GM23338 (cell line): ENCODE results near the gene AFTPH. TPM values are rescaled to one million over a fixed set of nuclear protein-coding genes. Genes with fewer than 3 reads are reported as not detected.

Experiments
- ATAC-seq: fragments of 200-7000 bp; cut with Tn5 transposase; 3 replicates; pipeline ENCODE4 v1.9.1; 2020
- DNase-seq: peaks from one replicate; pipeline ENCODE4 v3.0.0-alpha.2; 2015; ENCODE audit warnings: low spot score
- H2AFZ ChIP-seq: fragments of 200-600 bp; sonication (generic); 2 replicates; pipeline ENCODE4 v1.8.0; 2016; ENCODE audit warnings: antibody characterized with exemption, mild to moderate bottlenecking, moderate library complexity
- H3F3A ChIP-seq: fragments of 200-600 bp; sonication (generic); replicated peaks from 2 replicates; pipeline ENCODE4 v1.8.0; 2017; ENCODE audit warnings: antibody characterized with exemption, mixed run types, low read depth
- H3K27ac ChIP-seq: fragments of 200-600 bp; sonication (generic); 2 replicates; pipeline ENCODE4 v1.6.1; 2016; ENCODE audit warnings: low read depth
- H3K27me3 ChIP-seq: fragments of 200-600 bp; sonication (generic); 2 replicates; pipeline ENCODE4 v1.8.0; 2016; ENCODE audit warnings: mild to moderate bottlenecking, mixed run types, moderate library complexity; ENCODE audit not compliant: insufficient read depth
- H3K36me3 ChIP-seq: fragments of 200-600 bp; sonication (generic); 2 replicates; pipeline ENCODE4 v1.8.0; 2016; ENCODE audit warnings: mild to moderate bottlenecking; ENCODE audit not compliant: insufficient read depth
- H3K4me1 ChIP-seq: fragments of 200-600 bp; sonication (generic); 2 replicates; pipeline ENCODE4 v1.8.0; 2016; ENCODE audit warnings: mild to moderate bottlenecking, moderate library complexity; ENCODE audit not compliant: insufficient read depth
- H3K4me2 ChIP-seq: fragments of 200-600 bp; sonication (generic); 2 replicates; pipeline ENCODE4 v1.7.1; 2017; ENCODE audit warnings: mixed run types
- H3K4me3 ChIP-seq: fragments of 200-600 bp; sonication (generic); 2 replicates; pipeline ENCODE4 v1.6.1; 2016; ENCODE audit warnings: mixed run types
- H3K79me2 ChIP-seq: fragments of 200-600 bp; sonication (generic); replicated peaks from 2 replicates; pipeline ENCODE4 v1.8.0; 2017; ENCODE audit warnings: mild to moderate bottlenecking; ENCODE audit not compliant: insufficient read depth
- H3K9me2 ChIP-seq: fragments of 200-600 bp; sonication (generic); 2 replicates; pipeline ENCODE4 v1.8.0; 2017; ENCODE audit not compliant: insufficient read depth
- H4K20me1 ChIP-seq: fragments of 200-600 bp; sonication (generic); replicated peaks from 2 replicates; pipeline ENCODE4 v1.8.0; 2017; ENCODE audit warnings: mild to moderate bottlenecking; ENCODE audit not compliant: insufficient read depth
- H3K27ac Mint-ChIP-seq: 2 replicates; pipeline ENCODE4 v1.8.0; 2020; ENCODE audit warnings: inconsistent platforms, mild to moderate bottlenecking, moderate library complexity, mixed read lengths
- H3K27me3 Mint-ChIP-seq: 3 replicates; pipeline ENCODE4 v1.8.0; 2022; ENCODE audit warnings: low read depth, mild to moderate bottlenecking, moderate library complexity, mixed read lengths, inconsistent platforms; ENCODE audit not compliant: insufficient read depth, poor library complexity
- H3K36me3 Mint-ChIP-seq: 3 replicates; pipeline ENCODE4 v1.8.0; 2021; ENCODE audit warnings: low read depth, mild to moderate bottlenecking, inconsistent platforms, moderate library complexity, mixed read lengths
- H3K4me1 Mint-ChIP-seq: 3 replicates; pipeline ENCODE4 v1.8.0; 2020; ENCODE audit warnings: mild to moderate bottlenecking, inconsistent platforms, mixed read lengths
- H3K4me3 Mint-ChIP-seq: 3 replicates; pipeline ENCODE4 v1.8.0; 2021; ENCODE audit warnings: moderate library complexity, mild to moderate bottlenecking, inconsistent platforms, mixed read lengths
- H3K9me3 Mint-ChIP-seq: 3 replicates; pipeline ENCODE4 v1.8.0; 2020; ENCODE audit warnings: moderate library complexity, mild to moderate bottlenecking, inconsistent platforms, mixed read lengths
- CREB1 ChIP-seq: fragments of 250-450 bp; sonication (Bioruptor Pico); IDR thresholded peaks from 2 replicates; pipeline ENCODE4 v1.5.0; 2020; ENCODE audit warnings: low read depth, mild to moderate bottlenecking, moderate library complexity
- CTCF ChIP-seq, 2 experiments: fragments of 200-600 bp in 1 of 2; sonication (generic) in 1 of 2; conservative IDR thresholded peaks; 2 replicates each; pipeline versions ENCODE4 v1.5.1 to v1.6.1; 2016 to 2017; ENCODE audit warnings: antibody characterized with exemption in 2 of 2, low read depth in 2 of 2, mild to moderate bottlenecking in 2 of 2, moderate library complexity in 1 of 2
- ETS1 ChIP-seq: IDR thresholded peaks from 2 replicates; pipeline ENCODE4 v1.6.1; 2016; ENCODE audit warnings: antibody characterized with exemption
- EZH2 ChIP-seq: fragments of 200-600 bp; sonication (generic); IDR thresholded peaks from one replicate; pipeline ENCODE4 v1.8.0; 2017; ENCODE audit warnings: antibody characterized with exemption, mild to moderate bottlenecking, low read depth; ENCODE audit not compliant: unreplicated experiment
- EZH2phosphoT487 ChIP-seq: fragments of 200-600 bp; sonication (generic); IDR thresholded peaks from one replicate; pipeline ENCODE4 v1.8.1; 2018; ENCODE audit warnings: antibody characterized with exemption; ENCODE audit not compliant: unreplicated experiment
- JUNB ChIP-seq: IDR thresholded peaks from one replicate; pipeline ENCODE4 v1.6.1; 2016; ENCODE audit warnings: antibody characterized with exemption; ENCODE audit not compliant: unreplicated experiment
- POLR2AphosphoS5 ChIP-seq: IDR thresholded peaks from 2 replicates; pipeline ENCODE4 v1.6.1; 2016; ENCODE audit warnings: antibody characterized with exemption, low read depth
- STAT1 ChIP-seq: IDR thresholded peaks from one replicate; pipeline ENCODE4 v1.6.1; 2016; ENCODE audit warnings: antibody characterized with exemption; ENCODE audit not compliant: unreplicated experiment
- ZNF114 ChIP-seq: fragments of 250-450 bp; sonication (Bioruptor Pico); IDR thresholded peaks from 2 replicates; pipeline ENCODE4 v1.5.0; 2020; ENCODE audit warnings: mild to moderate bottlenecking, moderate library complexity
- ZNF331 ChIP-seq: fragments of 250-450 bp; sonication (Bioruptor Pico); IDR thresholded peaks from 2 replicates; pipeline ENCODE4 v1.5.0; 2020; ENCODE audit warnings: low read depth, mild to moderate bottlenecking, moderate library complexity
- ZNF462 ChIP-seq: fragments of 250-450 bp; sonication (Bioruptor Pico); IDR thresholded peaks from 2 replicates; pipeline ENCODE4 v1.5.0; 2020; ENCODE audit warnings: mild to moderate bottlenecking, moderate library complexity
- polyA plus RNA-seq: library from polyadenylated mRNA; unstranded; fragments of >200 nt; fragmentation: Nextera tagmentation; extraction: Ambion mirVana; gene quantifications from 2 replicates; pipeline ENCODE4 v1.2.1, GENCODE V29; 2016
- total RNA-seq: library from RNA; depleted of rRNA; stranded (reverse); fragments of >200 nt; shearing (Covaris generic); gene quantifications from 2 replicates; pipeline ENCODE4 v1.2.3, GENCODE V29; 2014
- TF ChIP-seq, protein P1 (sequence below): IDR thresholded peaks from one replicate; pipeline ENCODE4 v1.6.1; 2018; ENCODE audit warnings: antibody characterized with exemption; ENCODE audit not compliant: unreplicated experiment

Gene AFTPH
- total and polyA plus RNA-seq, 2 experiments from 2014 or later = 14.9 to 20.6 TPM

GRCh38 chr2:64638502-64639120 lies 114.5 kb downstream of the AFTPH start:
- H3K4me3 Mint-ChIP-seq = no peak overlapping the region
- H4K20me1 ChIP-seq = peaks cover 22% of the 10 kb centered on the region; the same call in 1 of the 2 replicates
- H3K27ac Mint-ChIP-seq = no peak overlapping the region
- H3K4me3 ChIP-seq = no peak overlapping the region
- H3K27me3 ChIP-seq = peaks cover 14% of the 10 kb centered on the region; the same call in 1 of the 2 replicates
- H3K4me1 ChIP-seq = peaks cover 64% of the 10 kb centered on the region
- ATAC-seq = no peak
- no peak for DNase-seq
- TF ChIP-seq ZNF462 (CRISPR knock-in tag) (no peak), CREB1 (no peak), STAT1 (no peak), ETS1 (no peak), CTCF (conservative IDR thresholded peaks at IDR 0.05; ENCODE audit: low read depth in 2 of 2) (no peak), EZH2phosphoT487 (no peak), EZH2 (no peak), ZNF331 (no peak), JUNB (no peak), POLR2AphosphoS5 (no peak), ZNF114 (CRISPR knock-in tag) (no peak)
- TF ChIP-seq, protein P1, sequence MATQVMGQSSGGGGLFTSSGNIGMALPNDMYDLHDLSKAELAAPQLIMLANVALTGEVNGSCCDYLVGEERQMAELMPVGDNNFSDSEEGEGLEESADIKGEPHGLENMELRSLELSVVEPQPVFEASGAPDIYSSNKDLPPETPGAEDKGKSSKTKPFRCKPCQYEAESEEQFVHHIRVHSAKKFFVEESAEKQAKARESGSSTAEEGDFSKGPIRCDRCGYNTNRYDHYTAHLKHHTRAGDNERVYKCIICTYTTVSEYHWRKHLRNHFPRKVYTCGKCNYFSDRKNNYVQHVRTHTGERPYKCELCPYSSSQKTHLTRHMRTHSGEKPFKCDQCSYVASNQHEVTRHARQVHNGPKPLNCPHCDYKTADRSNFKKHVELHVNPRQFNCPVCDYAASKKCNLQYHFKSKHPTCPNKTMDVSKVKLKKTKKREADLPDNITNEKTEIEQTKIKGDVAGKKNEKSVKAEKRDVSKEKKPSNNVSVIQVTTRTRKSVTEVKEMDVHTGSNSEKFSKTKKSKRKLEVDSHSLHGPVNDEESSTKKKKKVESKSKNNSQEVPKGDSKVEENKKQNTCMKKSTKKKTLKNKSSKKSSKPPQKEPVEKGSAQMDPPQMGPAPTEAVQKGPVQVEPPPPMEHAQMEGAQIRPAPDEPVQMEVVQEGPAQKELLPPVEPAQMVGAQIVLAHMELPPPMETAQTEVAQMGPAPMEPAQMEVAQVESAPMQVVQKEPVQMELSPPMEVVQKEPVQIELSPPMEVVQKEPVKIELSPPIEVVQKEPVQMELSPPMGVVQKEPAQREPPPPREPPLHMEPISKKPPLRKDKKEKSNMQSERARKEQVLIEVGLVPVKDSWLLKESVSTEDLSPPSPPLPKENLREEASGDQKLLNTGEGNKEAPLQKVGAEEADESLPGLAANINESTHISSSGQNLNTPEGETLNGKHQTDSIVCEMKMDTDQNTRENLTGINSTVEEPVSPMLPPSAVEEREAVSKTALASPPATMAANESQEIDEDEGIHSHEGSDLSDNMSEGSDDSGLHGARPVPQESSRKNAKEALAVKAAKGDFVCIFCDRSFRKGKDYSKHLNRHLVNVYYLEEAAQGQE = no peak
- H3K4me1 Mint-ChIP-seq = peaks cover 72% of the 10 kb centered on the region
- H3K9me2 ChIP-seq = no peaks in the 10 kb centered on the region
- peaks cover 44% of the 10 kb centered on the region for H3K79me2 ChIP-seq
- H3K36me3 Mint-ChIP-seq = peaks cover 15% of the 10 kb centered on the region
- H3F3A ChIP-seq = no peaks in the 10 kb centered on the region
- H3K36me3 ChIP-seq = no peaks in the 10 kb centered on the region
- H3K27ac ChIP-seq = no peak overlapping the region
- no peaks in the 10 kb centered on the region; the same call in 2 of the 3 replicates for H3K9me3 Mint-ChIP-seq
- H3K27me3 Mint-ChIP-seq = peaks cover 18% of the 10 kb centered on the region
- no peak overlapping the region for H3K4me2 ChIP-seq
- no peak overlapping the region for H2AFZ ChIP-seq
